Neural crest cell (in vitro differentiated cells): Measurements from ENCODE around the gene GSTM4. TPM values are rescaled to one million over a fixed set of nuclear protein-coding genes. Genes with fewer than 3 reads are reported as not detected.

ENCODE experiments used
- DNase-seq: peaks from one replicate; pipeline ENCODE4 v3.0.0; 2021; ENCODE audit warnings: low read depth, mixed read lengths, low spot score
- H3K27ac Mint-ChIP-seq: one replicate; pipeline ENCODE4 v1.8.0; 2021; ENCODE audit warnings: mild to moderate bottlenecking, mixed read lengths; ENCODE audit not compliant: unreplicated experiment
- H3K27me3 Mint-ChIP-seq: 2 replicates; pipeline ENCODE4 v1.8.0; 2021; ENCODE audit warnings: low read depth, mild to moderate bottlenecking, mixed read lengths
- H3K36me3 Mint-ChIP-seq: 2 replicates; pipeline ENCODE4 v1.8.0; 2021; ENCODE audit warnings: low read depth, mild to moderate bottlenecking, mixed read lengths
- H3K4me1 Mint-ChIP-seq: 2 replicates; pipeline ENCODE4 v1.8.0; 2021; ENCODE audit warnings: mixed read lengths
- H3K4me3 Mint-ChIP-seq: one replicate; pipeline ENCODE4 v1.8.0; 2021; ENCODE audit warnings: mild to moderate bottlenecking, mixed read lengths
- H3K9me3 Mint-ChIP-seq: 2 replicates; pipeline ENCODE4 v1.8.0; 2021; ENCODE audit warnings: mixed read lengths
- total RNA-seq: library from RNA; stranded (reverse); gene quantifications from 2 replicates; pipeline ENCODE4 v1.2.1, GENCODE V29; 2021
- TF ChIP-seq, protein P1 (sequence below): fragments of 200-600 bp; sonication (generic); conservative IDR thresholded peaks from 2 replicates; pipeline ENCODE4 v1.5.0; 2021; ENCODE audit warnings: antibody characterized with exemption, mild to moderate bottlenecking

The GSTM4 gene
- total RNA-seq, 1 donor from 2014 or later = 28.2 TPM

- Mint-ChIP-seq H3K27ac (no peak overlapping the region), H3K9me3 (peaks cover 5% of the 10 kb centered on the region), H3K4me3 (peak overlapping the region; percentile 56), H3K4me1 (peaks cover 42% of the 10 kb centered on the region), H3K27me3 (peaks cover 40% of the 10 kb centered on the region), H3K36me3 (no peaks in the 10 kb centered on the region)
- no peak for DNase-seq
- TF ChIP-seq, protein P1, sequence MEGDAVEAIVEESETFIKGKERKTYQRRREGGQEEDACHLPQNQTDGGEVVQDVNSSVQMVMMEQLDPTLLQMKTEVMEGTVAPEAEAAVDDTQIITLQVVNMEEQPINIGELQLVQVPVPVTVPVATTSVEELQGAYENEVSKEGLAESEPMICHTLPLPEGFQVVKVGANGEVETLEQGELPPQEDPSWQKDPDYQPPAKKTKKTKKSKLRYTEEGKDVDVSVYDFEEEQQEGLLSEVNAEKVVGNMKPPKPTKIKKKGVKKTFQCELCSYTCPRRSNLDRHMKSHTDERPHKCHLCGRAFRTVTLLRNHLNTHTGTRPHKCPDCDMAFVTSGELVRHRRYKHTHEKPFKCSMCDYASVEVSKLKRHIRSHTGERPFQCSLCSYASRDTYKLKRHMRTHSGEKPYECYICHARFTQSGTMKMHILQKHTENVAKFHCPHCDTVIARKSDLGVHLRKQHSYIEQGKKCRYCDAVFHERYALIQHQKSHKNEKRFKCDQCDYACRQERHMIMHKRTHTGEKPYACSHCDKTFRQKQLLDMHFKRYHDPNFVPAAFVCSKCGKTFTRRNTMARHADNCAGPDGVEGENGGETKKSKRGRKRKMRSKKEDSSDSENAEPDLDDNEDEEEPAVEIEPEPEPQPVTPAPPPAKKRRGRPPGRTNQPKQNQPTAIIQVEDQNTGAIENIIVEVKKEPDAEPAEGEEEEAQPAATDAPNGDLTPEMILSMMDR = no peak
Measured at GRCh38 chr1:109653306-109653705, 2.6 kb upstream of the GSTM4 start.

GRCh38 chr1:109654519-109654918, 1.4 kb upstream of the GSTM4 start:
- peaks cover 39% of the 10 kb centered on the region for H3K4me1 Mint-ChIP-seq
- TF ChIP-seq, protein P1 = no peak
- no peaks in the 10 kb centered on the region for H3K36me3 Mint-ChIP-seq
- H3K4me3 Mint-ChIP-seq = peak overlapping the region; percentile 94
- H3K27me3 Mint-ChIP-seq = peaks cover 40% of the 10 kb centered on the region
- DNase-seq = no peak
- H3K27ac Mint-ChIP-seq = no peak overlapping the region
- H3K9me3 Mint-ChIP-seq = no peaks in the 10 kb centered on the region

GRCh38 chr1:109657395-109657794, 1.5 kb downstream of the GSTM4 start:
- TF ChIP-seq, protein P1 = no peak
- Mint-ChIP-seq H3K27me3 (peaks cover 20% of the 10 kb centered on the region), H3K9me3 (no peaks in the 10 kb centered on the region), H3K4me3 (peak overlapping the region; percentile 79), H3K4me1 (peaks cover 37% of the 10 kb centered on the region), H3K36me3 (no peaks in the 10 kb centered on the region), H3K27ac (peak overlapping the region; percentile 60)
- DNase-seq = no peak

GRCh38 chr1:109657970-109658369, 2.1 kb downstream of the GSTM4 start:
- peak overlapping the region; percentile 79 for H3K4me3 Mint-ChIP-seq
- H3K9me3 Mint-ChIP-seq = no peaks in the 10 kb centered on the region
- peaks cover 17% of the 10 kb centered on the region for H3K27me3 Mint-ChIP-seq
- no peak for DNase-seq
- TF ChIP-seq, protein P1 = no peak
- H3K27ac Mint-ChIP-seq = no peak overlapping the region
- H3K4me1 Mint-ChIP-seq = peaks cover 37% of the 10 kb centered on the region
- no peaks in the 10 kb centered on the region for H3K36me3 Mint-ChIP-seq

- TF ChIP-seq, protein P1 = no peak
- H3K4me3 Mint-ChIP-seq = peak overlapping the region; percentile 79
- peaks cover 37% of the 10 kb centered on the region for H3K4me1 Mint-ChIP-seq
- H3K36me3 Mint-ChIP-seq = no peaks in the 10 kb centered on the region
- H3K27me3 Mint-ChIP-seq = peaks cover 11% of the 10 kb centered on the region
- H3K9me3 Mint-ChIP-seq = no peaks in the 10 kb centered on the region
- no peak for DNase-seq
- H3K27ac Mint-ChIP-seq = no peak overlapping the region
Measured at GRCh38 chr1:109658533-109659042, 2.7 kb downstream of the GSTM4 start.

DNA sequence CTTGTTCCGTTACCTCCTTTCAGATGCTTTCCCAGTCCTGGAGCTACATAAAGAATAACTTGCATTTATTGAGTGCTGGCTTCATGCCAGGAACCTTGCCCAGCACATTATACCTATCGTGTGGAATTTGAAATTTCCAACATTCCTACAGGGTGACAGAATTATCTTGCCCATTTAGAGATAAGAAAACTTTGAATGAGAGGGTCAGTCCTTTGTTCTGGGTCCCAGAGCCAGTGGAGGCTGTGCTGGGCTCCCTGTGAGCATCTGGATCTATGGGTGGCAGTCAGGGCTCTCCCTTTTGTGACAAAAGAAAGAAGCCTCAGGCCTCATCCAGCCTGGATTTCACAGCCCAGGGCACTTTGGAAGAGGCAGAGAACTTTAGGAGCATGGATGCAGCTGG, 3.2 kb downstream of the GSTM4 start:
- Mint-ChIP-seq H3K9me3 (no peaks in the 10 kb centered on the region), H3K4me3 (peak overlapping the region; percentile 15), H3K27me3 (peaks cover 8% of the 10 kb centered on the region), H3K27ac (no peak overlapping the region), H3K4me1 (peaks cover 37% of the 10 kb centered on the region), H3K36me3 (no peaks in the 10 kb centered on the region)
- no peak for DNase-seq
- TF ChIP-seq, protein P1 = no peak
